H9 (cell line): ENCODE results near the gene DMAP1. TPM values are rescaled to one million over a fixed set of nuclear protein-coding genes. Genes with fewer than 3 reads are reported as not detected.

ENCODE experiments used
- DNase-seq: peaks from one replicate; pipeline ENCODE4 v3.0.0-alpha.2; 2017
- H2AFZ ChIP-seq: one replicate; pipeline ENCODE4 v1.6.1; 2013; ENCODE audit warnings: mild to moderate bottlenecking, low read length, control low read depth, moderate library complexity
- H2AK5ac ChIP-seq: 2 replicates; pipeline ENCODE4 v1.6.1; 2013; ENCODE audit warnings: low read length, control low read depth, mixed read lengths; ENCODE audit not compliant: insufficient read length
- H2BK120ac ChIP-seq: one replicate; pipeline ENCODE4 v1.6.1; 2013; ENCODE audit warnings: low read depth, mild to moderate bottlenecking, low read length, control low read depth, inconsistent platforms; ENCODE audit not compliant: poor library complexity, severe bottlenecking
- H2BK12ac ChIP-seq: 2 replicates; pipeline ENCODE4 v1.6.1; 2013; ENCODE audit warnings: low read length, control low read depth, mixed read lengths, low read depth; ENCODE audit not compliant: insufficient read length
- H2BK15ac ChIP-seq: 2 replicates; pipeline ENCODE4 v1.6.1; 2013; ENCODE audit warnings: low read depth, low read length, control low read depth
- H2BK20ac ChIP-seq: one replicate; pipeline ENCODE4 v1.6.1; 2013; ENCODE audit warnings: low read depth, mild to moderate bottlenecking, low read length, control low read depth, inconsistent platforms; ENCODE audit not compliant: poor library complexity, severe bottlenecking
- H2BK5ac ChIP-seq: 2 replicates; pipeline ENCODE4 v1.6.1; 2013; ENCODE audit warnings: low read length, control low read depth, mixed read lengths; ENCODE audit not compliant: insufficient read length
- H3K14ac ChIP-seq: 2 replicates; pipeline ENCODE4 v1.6.1; 2013; ENCODE audit warnings: low read length, control low read depth; ENCODE audit not compliant: insufficient read depth
- H3K18ac ChIP-seq: 2 replicates; pipeline ENCODE4 v1.6.1; 2013; ENCODE audit warnings: low read depth, mild to moderate bottlenecking, mixed read lengths, low read length, control low read depth; ENCODE audit not compliant: insufficient read length
- H3K23ac ChIP-seq: 2 replicates; pipeline ENCODE4 v1.6.1; 2013; ENCODE audit warnings: low read length, control low read depth, mixed read lengths, low read depth; ENCODE audit not compliant: insufficient read length
- H3K23me2 ChIP-seq: 2 replicates; pipeline ENCODE4 v1.6.1; 2013; ENCODE audit warnings: low read depth, mild to moderate bottlenecking, mixed read lengths, low read length, control low read depth; ENCODE audit not compliant: insufficient read length, poor library complexity, severe bottlenecking
- H3K27ac ChIP-seq: 2 replicates; pipeline ENCODE4 v1.5.1; 2013; ENCODE audit warnings: low read length, control low read depth, mixed read lengths, low read depth; ENCODE audit not compliant: insufficient read length
- H3K27me3 ChIP-seq: 2 replicates; pipeline ENCODE4 v1.6.1; 2013; ENCODE audit warnings: low read length, control low read depth, inconsistent platforms; ENCODE audit not compliant: insufficient read depth
- H3K4ac ChIP-seq: 2 replicates; pipeline ENCODE4 v1.6.1; 2013; ENCODE audit warnings: low read depth, mild to moderate bottlenecking, control low read depth, inconsistent platforms, low read length, moderate library complexity
- H3K4me1 ChIP-seq: 2 replicates; pipeline ENCODE4 v1.6.1; 2013; ENCODE audit warnings: low read length, control low read depth, inconsistent platforms; ENCODE audit not compliant: insufficient read depth
- H3K4me2 ChIP-seq: 2 replicates; pipeline ENCODE4 v1.6.1; 2013; ENCODE audit warnings: low read length, control low read depth, mixed read lengths; ENCODE audit not compliant: insufficient read length, insufficient read depth
- H3K56ac ChIP-seq: 2 replicates; pipeline ENCODE4 v1.6.1; 2013; ENCODE audit warnings: low read depth, mild to moderate bottlenecking, mixed read lengths, low read length, control low read depth; ENCODE audit not compliant: insufficient read length
- H3K79me1 ChIP-seq: 2 replicates; pipeline ENCODE4 v1.6.1; 2013; ENCODE audit warnings: low read depth, mild to moderate bottlenecking, moderate library complexity, low read length, control low read depth, inconsistent platforms; ENCODE audit not compliant: insufficient read depth, poor library complexity, severe bottlenecking
- H3K79me2 ChIP-seq: 2 replicates; pipeline ENCODE4 v1.6.1; 2013; ENCODE audit warnings: low read length, control low read depth, inconsistent platforms; ENCODE audit not compliant: insufficient read depth
- H3K9ac ChIP-seq: 2 replicates; pipeline ENCODE4 v1.6.1; 2013; ENCODE audit warnings: low read length, control low read depth, mixed read lengths; ENCODE audit not compliant: insufficient read length; ENCODE audit errors: extremely low read depth
- H3K9me3 ChIP-seq: one replicate; pipeline ENCODE4 v1.6.1; 2013; ENCODE audit warnings: low read depth, low read length, inconsistent platforms; ENCODE audit not compliant: control insufficient read depth
- H3T11ph ChIP-seq: one replicate; pipeline ENCODE4 v1.6.1; 2013; ENCODE audit warnings: mild to moderate bottlenecking, low read length, control low read depth, inconsistent platforms
- H4K20me1 ChIP-seq: one replicate; pipeline ENCODE4 v1.6.1; 2013; ENCODE audit not compliant: control insufficient read depth, insufficient read length, insufficient read depth
- H4K5ac ChIP-seq: 2 replicates; pipeline ENCODE4 v1.6.1; 2013; ENCODE audit warnings: low read depth, mild to moderate bottlenecking, mixed read lengths, low read length, control low read depth; ENCODE audit not compliant: insufficient read length
- H4K8ac ChIP-seq: replicated peaks from 2 replicates; pipeline ENCODE4 v1.6.1; 2013; ENCODE audit warnings: low read length, control low read depth, mixed read lengths, low read depth; ENCODE audit not compliant: insufficient read length
- H4K91ac ChIP-seq: 2 replicates; pipeline ENCODE4 v1.6.1; 2013; ENCODE audit warnings: low read depth, mild to moderate bottlenecking, moderate library complexity, mixed read lengths, low read length, control low read depth; ENCODE audit not compliant: insufficient read length
- H3K27ac Mint-ChIP-seq, 3 experiments: 2 replicates in 2 of 3; 3 replicates in 1 of 3; pipeline ENCODE4 v1.8.0; 2020 to 2021; ENCODE audit warnings: mixed read lengths in 3 of 3, mild to moderate bottlenecking in 1 of 3, moderate library complexity in 1 of 3
- H3K27me3 Mint-ChIP-seq: 2 replicates; pipeline ENCODE4 v1.8.0; 2021; ENCODE audit warnings: low read depth, mild to moderate bottlenecking, moderate library complexity, mixed read lengths
- H3K36me3 Mint-ChIP-seq, 3 experiments: 2 replicates in 2 of 3; 3 replicates in 1 of 3; pipeline ENCODE4 v1.8.0; 2020 to 2021; ENCODE audit warnings: low read depth in 3 of 3, mixed read lengths in 3 of 3; ENCODE audit not compliant: insufficient read depth in 1 of 3
- H3K4me1 Mint-ChIP-seq, 2 experiments: 2 replicates each; pipeline ENCODE4 v1.8.0; 2020; ENCODE audit warnings: mixed read lengths in 2 of 2
- H3K4me3 Mint-ChIP-seq, 2 experiments: 2 replicates in 1 of 2; 3 replicates in 1 of 2; pipeline ENCODE4 v1.8.0; 2020 to 2021; ENCODE audit warnings: mild to moderate bottlenecking in 2 of 2, mixed read lengths in 2 of 2, moderate library complexity in 1 of 2
- H3K9me3 Mint-ChIP-seq, 2 experiments: 2 replicates in 1 of 2; 3 replicates in 1 of 2; pipeline ENCODE4 v1.8.0; 2020; ENCODE audit warnings: mild to moderate bottlenecking in 2 of 2, mixed read lengths in 2 of 2, moderate library complexity in 1 of 2
- WGBS: extraction: QIAGEN DNeasy Blood & Tissue Kit; methylation state at CpG from one replicate; pipeline ENCODE4 v1.1.7; 2013; ENCODE audit warnings: missing lambda C conversion rate, low lambda C conversion rate, mixed read lengths; ENCODE audit not compliant: insufficient read length; ENCODE audit errors: extremely low coverage; 5-methylcytosine and 5-hydroxymethylcytosine counted together
- total RNA-seq: library from RNA; stranded (reverse); gene quantifications from 2 replicates; pipeline ENCODE4 v1.2.1, GENCODE V29; 2021
- TF ChIP-seq, protein P1 (sequence below): fragments of 200-600 bp; sonication (generic); conservative IDR thresholded peaks from 3 replicates; pipeline ENCODE4 v1.8.0; 2021; ENCODE audit warnings: antibody characterized with exemption, mild to moderate bottlenecking

The DMAP1 gene
- total RNA-seq, 1 experiment from 2014 or later = 55.3 TPM

DNA sequence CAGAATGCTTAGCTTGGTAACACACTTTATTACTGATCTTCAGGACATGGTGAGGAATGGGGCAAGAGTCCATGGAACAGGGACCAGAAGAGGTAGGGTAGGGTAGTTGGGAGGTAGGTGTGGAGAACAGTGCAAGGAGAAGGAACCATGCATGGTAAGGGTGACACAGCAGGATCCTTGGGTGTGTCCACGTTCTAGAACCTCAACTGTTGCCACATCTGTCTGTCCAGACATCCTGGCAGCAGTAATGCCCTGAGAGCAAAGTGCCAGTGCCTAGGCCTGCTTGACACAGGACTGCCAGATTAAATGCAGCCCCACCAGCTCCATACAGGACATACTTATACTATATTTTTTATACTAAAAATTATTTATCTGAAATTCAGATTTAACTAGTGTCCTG lies 13.9 kb downstream of the DMAP1 start:
- no peak overlapping the region for H4K91ac ChIP-seq
- H2BK20ac ChIP-seq = no peak overlapping the region
- no peak overlapping the region for H2AFZ ChIP-seq
- peaks cover 19% of the 10 kb centered on the region for H3K9me3 ChIP-seq
- no peak overlapping the region for H3K4ac ChIP-seq
- H3K4me1 Mint-ChIP-seq = no peaks in the 10 kb centered on the region
- no peaks in the 10 kb centered on the region for H3K79me2 ChIP-seq
- no peak overlapping the region for H2BK120ac ChIP-seq
- no peaks in the 10 kb centered on the region for H3K4me1 ChIP-seq
- H3K4me3 Mint-ChIP-seq = no peak overlapping the region
- no peak overlapping the region for H3K56ac ChIP-seq
- H3K27ac ChIP-seq = no peak overlapping the region
- no peak overlapping the region for H3K9ac ChIP-seq
- no peak overlapping the region for H3K23ac ChIP-seq
- peaks cover 6% of the 10 kb centered on the region for H3K27me3 Mint-ChIP-seq
- H3K4me2 ChIP-seq = no peak overlapping the region
- H2BK12ac ChIP-seq = no peak overlapping the region
- H3K27me3 ChIP-seq = no peaks in the 10 kb centered on the region
- no peak overlapping the region for H4K5ac ChIP-seq
- H3K36me3 Mint-ChIP-seq = peaks cover 53 to 56% (median 56%) of the 10 kb centered on the region in 3 experiments
- TF ChIP-seq, protein P1, sequence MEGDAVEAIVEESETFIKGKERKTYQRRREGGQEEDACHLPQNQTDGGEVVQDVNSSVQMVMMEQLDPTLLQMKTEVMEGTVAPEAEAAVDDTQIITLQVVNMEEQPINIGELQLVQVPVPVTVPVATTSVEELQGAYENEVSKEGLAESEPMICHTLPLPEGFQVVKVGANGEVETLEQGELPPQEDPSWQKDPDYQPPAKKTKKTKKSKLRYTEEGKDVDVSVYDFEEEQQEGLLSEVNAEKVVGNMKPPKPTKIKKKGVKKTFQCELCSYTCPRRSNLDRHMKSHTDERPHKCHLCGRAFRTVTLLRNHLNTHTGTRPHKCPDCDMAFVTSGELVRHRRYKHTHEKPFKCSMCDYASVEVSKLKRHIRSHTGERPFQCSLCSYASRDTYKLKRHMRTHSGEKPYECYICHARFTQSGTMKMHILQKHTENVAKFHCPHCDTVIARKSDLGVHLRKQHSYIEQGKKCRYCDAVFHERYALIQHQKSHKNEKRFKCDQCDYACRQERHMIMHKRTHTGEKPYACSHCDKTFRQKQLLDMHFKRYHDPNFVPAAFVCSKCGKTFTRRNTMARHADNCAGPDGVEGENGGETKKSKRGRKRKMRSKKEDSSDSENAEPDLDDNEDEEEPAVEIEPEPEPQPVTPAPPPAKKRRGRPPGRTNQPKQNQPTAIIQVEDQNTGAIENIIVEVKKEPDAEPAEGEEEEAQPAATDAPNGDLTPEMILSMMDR = no peak
- no peak overlapping the region for H3K14ac ChIP-seq
- no peak overlapping the region for H2BK15ac ChIP-seq
- H4K8ac ChIP-seq = no peak overlapping the region
- H2AK5ac ChIP-seq = no peak overlapping the region
- no CpG with 5 or more reads among the region's 1 CpG for WGBS
- H3K27ac Mint-ChIP-seq = no peak overlapping the region
- no peak for DNase-seq
- H3T11ph ChIP-seq = no peak overlapping the region
- H4K20me1 ChIP-seq = no peaks in the 10 kb centered on the region
- H3K23me2 ChIP-seq = no peaks in the 10 kb centered on the region
- H3K79me1 ChIP-seq = no peaks in the 10 kb centered on the region
- H2BK5ac ChIP-seq = no peak overlapping the region
- no peak overlapping the region for H3K18ac ChIP-seq
- H3K9me3 Mint-ChIP-seq = peaks cover 25 to 43% of the 10 kb centered on the region in 2 experiments
